Astrocyte of the hippocampus (primary cell): Measurements from ENCODE around the gene RCAN1.

Experiments
- DNase-seq: peaks from one replicate; pipeline ENCODE4 v3.0.0; 2011; ENCODE audit warnings: low read depth, low spot score

RCAN1 gene

DNA sequence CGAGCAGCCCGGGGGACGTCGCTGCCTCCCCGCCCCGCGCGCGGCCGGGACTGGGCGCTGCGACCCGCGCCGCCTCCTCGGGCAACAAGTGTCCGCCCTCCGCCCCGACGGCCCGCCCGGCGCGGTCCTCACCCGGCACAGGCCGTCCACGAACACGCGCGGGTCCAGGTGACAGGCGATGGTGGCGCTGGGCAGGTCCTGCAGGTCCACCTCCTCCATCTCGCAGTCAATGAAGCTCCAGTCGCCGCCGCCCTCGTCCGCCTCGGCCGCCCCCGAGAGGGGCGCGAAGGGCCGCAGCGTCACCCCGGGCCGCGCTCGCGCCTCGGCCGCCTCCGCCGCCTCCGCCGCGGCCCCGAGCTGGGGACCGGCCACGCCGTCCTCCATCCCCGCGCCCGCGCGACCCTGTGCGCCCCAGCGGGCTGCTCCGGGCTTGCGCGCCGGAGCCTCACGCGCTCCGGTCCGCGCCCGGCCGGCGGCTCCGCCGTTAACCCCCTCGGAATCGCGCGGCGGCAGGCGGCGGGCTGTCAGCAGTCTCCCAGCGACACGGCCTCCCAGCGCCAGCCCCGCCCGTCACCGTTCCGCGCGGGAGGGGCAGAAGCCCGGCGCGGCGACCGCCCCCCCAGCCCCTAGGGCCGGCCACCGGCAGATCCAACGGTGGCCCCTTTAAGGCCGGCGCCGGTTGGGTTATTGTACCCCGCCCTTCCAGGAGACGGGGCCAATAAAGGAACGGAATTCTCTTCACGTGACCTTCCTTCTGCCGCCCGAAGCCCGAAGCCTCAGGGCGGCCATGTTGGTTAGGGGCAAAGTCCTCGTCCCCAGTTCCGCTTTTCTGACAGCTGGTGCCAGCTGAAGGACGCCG is at the start of gene RCAN1:
TSS of gene RCAN1 (minus strand) at position 486 of the 859 bp plus-strand sequence. CDS start at position 384, 102 bp downstream.
- DNase-seq: peak; percentile 97

DNA sequence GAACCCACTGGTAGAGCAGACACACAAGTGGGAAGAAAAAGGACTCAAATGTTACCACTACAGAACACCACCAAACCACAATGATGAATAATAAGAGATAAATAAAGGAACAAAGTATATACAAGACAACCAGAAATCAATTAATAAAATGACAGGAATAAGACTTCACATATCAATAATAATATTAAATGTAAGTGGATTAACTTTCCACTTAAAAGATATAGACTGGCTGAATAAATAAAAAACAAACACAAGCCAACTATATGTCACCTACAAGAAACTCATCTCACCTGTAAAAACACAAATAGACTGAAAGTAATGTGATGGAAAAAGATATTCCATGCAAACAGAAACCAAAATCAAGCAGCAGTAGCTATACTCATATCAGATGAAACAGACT is 46.9 kb upstream of the RCAN1 start:
- no peak for DNase-seq

DNA sequence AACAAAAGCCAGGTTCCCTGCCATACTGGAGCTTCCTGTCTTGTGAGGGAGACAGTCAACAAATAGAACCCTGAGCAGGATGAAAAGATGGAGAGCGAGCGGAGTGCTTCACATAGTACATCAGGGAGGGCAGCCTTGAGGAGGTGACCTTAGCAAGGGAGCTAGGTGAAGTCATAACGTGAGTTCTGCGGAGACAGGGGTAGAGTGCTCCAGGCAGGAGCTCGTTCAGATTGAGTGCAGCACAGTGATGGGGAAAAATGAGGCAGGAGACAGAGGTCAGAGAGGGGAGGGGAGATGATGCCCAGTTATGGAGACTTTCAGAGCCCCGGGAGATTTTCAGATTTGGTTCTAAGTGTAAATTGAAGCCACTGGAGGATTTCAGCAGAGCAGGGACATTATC is 38.6 kb upstream of the RCAN1 start:
- no peak for DNase-seq

DNA sequence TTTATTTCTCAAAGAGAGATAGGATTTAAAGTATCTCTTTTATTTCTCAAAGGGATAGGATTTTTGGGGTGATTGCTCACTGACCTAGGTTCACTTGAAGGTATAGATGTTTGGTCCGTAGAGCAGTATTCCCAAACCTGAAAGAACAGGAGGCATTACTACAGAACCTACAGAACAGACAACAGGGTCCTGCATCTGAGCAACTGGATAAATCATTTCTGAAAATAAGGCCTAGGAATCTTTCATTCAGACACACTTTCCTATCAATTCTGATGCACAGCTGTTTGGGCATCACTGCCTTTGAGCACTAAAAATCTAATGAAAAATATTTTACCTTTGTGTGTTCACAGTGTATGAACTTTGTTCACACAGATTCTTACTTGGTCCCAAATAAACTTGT is 36.7 kb upstream of the RCAN1 start:
- DNase-seq: no peak

DNA sequence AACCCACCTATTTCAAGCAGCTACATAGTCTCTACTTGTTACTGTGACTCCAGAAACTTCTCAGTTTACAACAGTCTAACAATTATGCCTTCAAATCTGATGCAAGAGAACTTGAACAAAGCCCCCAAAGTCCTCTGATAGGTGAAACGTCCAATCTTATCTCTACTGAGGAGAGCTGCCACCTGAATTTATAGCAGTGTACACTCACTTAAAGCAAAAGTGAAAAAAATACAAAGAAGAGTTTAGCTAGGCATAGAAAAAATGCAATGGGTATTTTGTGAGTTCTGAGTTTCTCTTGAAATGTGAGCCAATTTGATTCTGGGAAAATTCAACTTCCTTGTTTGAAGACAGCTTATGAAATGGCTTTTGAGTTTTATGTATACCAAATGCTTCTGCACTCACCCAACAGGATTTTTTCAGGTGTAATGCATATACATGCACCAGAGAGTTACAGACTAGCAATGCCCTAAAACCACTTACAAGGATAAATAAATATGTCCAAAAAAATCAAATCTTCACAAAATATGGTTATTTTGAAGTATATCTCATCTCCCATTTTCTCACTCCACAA is 36.0 kb upstream of the RCAN1 start:
- no peak for DNase-seq

DNA sequence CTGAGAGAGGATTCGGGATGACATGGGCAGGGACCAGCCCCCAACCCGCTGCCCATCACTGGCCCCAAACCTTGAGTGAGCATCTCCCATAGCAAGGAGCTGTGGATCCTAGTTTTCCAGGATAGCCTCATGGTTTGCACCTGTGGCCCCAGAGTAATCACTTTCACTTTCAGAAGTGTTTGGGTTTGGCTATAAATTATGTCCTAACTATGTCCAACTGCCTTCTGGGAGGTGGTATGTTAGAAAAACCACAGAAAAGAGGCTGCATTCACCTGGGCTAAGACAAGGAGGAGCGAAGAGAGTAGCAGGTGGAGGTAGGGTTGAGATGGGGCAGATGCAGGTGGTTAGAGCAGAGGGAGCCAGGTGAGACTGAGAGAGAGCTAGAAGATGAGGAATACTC is 34.5 kb upstream of the RCAN1 start:
- DNase-seq: no peak

DNA sequence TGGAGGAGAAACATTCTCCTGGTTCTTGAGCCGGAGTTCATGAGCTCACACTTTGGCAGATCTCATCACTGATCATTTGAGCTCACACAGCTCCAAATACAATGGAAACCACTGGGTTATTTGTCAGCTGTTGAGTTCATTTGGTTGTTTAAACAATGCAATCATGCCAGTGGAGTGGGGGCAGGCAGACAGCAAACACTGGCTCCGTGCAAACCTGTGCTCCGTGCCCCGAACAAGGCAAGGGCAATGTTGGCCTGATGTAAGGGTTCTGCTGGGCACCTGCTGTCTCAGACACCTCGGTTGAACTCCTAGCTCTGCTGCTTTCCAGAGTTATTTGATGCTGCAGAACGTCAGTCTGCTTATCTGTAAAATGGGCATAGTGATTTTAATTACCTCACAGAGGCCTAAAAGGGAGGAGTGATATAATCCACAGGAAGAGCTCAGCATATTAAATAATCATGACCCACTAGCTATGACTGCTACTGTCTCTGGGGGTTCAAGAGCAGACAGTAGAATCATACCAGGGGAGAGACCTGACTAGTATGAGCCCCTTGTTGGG is 33.9 kb upstream of the RCAN1 start:
- no peak for DNase-seq

DNA sequence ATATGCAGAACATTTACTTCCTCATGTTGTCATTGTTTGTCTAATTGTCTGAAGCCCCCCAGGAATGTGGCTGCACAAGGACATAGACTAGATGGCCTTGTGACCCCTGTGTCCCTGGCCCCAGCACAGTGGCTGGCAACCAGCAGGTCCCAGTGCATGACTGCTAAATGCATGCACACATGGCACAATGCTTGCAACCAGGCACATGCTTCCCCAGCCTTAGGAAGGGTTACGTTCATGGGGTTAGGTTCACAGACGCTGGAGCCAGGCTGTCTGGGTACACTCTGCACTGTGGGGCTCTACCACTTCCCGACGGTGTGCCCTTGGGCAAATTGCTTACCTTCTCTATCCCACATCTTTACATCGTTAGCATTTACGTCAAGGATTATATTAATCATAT is 32.6 kb upstream of the RCAN1 start:
- no peak for DNase-seq

DNA sequence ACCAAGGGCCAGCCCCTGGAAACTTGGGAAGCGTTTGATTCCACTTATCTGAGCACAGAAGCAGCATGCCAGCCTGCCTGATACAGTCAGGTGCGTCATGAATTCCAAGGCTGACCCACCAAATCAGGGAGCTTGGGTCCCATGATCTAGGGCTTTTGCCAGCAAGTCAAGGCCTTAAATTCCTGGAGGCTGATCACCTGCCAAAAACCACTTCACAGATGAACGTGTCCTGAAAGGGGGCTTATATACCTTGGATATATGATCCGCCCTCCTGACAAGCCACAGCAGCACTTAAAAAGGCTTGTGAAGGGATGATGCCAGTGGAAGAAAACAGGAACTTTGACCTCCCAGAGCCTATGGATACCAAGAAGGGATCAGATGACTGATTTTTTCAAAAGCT is 29.9 kb upstream of the RCAN1 start:
- peak; percentile 16 for DNase-seq

DNA sequence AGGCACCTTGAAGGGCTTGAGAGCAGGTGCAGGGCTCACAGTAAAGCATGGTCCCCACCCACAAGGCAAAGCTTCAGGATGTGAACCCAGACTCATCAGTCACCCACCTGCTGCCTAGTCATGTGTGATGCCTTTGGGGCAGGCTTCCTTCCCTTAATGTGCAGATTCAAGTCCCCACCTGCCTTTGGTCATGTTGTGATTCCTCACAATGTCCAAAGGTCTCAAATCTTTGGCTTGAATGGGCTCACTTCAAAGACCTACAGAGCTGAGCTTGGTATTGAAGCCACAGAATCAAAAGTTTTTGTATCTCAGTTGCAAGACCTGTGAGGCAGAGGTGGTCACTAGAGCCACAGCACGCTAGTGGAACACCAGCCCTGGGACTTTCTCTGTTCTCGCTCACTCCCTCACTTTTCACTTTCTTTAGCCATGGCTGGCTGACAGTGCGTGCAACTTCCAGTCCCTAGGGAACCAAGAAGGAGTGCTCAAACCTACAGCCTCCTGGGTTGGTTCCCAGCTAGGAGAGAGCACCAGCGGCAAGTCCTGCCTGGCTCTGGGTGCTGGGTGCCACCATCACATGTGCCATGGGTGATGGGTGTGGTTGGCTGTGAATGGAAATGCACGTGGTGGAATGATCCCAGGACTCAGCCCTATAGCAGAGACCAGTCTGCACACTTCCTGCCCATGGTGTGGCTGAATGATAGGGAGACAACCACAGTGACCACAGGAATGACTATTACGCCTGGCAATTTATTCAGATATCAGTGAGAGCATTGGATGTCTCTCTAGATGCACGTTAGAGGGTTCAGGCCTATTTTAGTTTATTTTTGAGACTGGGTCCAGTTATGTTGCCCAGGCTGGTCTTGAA is 27.5 kb upstream of the RCAN1 start:
- peak; percentile 66 for DNase-seq

DNA sequence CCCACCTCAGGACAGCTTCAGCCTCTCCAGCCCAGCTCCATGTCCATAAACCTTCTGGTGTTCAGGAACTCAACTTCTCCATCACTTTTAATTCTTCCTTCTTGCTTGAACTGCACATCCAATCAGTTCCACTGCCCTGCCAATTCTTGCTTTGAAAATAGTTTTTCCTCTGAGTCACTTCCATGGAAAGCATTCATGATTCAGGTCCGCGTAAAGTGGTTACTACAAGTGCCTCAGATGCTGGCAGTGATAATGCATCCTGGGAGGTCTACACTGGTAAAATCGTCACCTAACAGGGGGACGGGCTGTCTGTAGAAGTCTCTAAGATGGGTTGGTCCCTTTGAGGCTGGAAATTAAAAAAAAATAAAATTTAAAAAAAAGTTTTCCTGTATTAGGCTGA is 25.9 kb upstream of the RCAN1 start:
- peak; percentile 91 for DNase-seq

DNA sequence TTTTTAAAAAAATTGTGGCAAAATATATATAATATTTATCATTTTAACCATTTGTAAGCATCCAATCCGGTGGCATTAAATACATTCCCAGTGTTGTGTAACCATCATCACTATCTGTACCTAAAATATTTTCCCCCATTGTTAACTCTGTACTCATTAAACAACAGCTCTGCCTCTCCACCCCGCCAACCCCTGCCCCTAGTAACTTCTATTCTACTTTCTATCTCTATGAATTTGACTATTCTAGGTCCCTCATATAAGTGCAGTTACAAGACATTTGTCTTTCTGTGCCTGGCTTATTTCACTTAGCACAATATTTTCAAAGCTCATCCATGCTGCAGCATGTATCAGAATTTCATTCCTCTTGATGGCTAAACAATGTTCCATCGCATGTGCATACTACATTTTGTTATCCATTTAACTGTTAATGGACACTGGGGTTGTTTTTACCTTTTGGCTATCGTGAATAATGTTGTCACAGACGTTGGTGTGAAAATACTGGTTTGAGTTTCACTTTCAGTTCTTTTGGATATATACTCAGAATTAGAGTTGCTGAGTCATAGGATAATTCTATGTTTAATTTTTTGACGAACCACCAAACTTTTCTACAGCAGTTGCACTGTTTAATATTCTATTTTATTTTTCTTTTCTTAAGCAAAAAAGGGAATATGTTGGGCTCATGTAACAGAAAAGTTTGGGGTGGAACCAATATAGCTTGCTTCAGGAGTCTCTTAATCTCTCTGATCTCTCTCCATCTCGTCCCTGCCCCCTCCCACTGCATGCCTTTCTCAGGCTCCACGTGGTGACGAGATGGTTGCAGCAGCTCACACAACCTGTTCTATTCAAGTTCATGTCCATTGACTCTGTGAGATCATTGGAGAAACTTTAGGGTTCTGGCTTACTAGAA is 25.2 kb upstream of the RCAN1 start:
- peak; percentile 5 for DNase-seq

DNA sequence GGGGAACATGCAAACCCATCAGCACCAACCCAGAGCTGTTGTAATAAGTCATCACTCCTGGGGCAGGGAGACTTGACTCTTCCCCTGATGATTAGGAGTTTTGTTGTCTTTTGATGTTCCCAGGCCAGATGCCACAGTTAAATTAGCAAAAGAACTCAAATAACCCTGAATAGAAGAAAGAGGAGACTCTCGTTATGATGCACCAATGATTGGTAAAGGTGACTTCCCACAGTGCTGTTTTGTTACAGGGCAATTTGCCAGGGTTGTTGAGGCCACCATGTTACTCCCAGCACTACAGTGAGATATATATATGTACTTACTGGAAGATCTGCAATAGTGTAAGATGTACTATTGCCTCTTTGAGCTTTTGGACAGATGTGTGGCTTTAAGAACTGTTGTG is 24.3 kb upstream of the RCAN1 start:
- no peak for DNase-seq

DNA sequence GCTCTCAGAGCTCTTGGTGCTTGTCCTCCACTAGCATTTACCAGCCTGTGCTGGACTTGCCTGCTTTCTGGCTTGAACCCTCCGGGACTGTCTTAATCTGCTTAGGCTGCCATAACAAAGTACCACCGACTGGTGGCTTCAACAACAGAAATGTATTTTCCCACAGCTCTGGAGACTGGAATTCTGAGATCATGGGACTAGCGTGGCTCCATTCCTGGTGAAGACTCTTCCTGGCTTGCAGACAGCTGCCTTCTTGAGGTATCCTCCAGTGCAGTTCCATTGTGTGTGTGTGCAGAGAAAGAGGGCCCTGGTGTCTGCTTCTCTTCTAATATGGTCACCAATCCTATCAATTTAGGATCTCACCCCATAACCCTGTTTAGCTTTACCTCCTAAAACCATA is 22.0 kb upstream of the RCAN1 start:
- DNase-seq: no peak

DNA sequence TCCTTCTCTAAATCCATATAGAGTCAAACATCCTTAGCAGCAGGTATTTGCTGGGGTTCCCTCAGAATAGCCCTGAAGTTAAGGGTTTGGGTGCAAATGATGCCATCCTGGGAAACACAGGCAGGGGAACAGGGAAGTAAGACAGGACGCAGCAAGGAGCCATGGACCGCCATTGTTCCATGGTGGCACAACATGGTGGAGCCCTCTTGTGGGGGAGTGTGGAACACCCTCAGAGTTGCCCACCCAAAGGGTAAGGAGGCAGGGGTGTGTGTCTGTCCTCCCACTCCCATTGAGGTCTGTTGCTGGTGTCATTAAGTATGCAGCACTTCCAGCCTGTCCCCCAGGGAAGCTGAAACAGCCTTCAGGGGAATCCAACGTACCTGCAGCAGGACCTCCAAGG is 20.4 kb upstream of the RCAN1 start:
- DNase-seq: no peak

DNA sequence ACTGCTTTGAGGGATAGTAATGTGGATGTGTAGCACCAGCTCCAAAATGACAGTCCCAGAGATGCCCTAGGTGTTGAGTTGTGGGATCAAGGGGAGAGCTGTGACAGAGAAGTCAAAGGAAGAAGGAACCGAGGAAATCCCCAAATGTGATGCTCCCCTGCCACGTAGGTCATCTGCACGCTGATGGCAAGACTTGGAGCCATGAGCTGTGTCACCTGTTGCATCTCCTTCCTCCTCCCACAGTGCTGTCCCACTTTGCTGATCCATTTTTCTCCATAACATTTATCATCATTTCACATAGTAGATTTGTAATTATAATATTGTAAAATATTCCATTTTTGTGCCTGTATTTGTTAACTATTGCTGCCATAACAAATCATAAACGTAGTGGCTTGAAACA is 17.6 kb upstream of the RCAN1 start:
- no peak for DNase-seq

DNA sequence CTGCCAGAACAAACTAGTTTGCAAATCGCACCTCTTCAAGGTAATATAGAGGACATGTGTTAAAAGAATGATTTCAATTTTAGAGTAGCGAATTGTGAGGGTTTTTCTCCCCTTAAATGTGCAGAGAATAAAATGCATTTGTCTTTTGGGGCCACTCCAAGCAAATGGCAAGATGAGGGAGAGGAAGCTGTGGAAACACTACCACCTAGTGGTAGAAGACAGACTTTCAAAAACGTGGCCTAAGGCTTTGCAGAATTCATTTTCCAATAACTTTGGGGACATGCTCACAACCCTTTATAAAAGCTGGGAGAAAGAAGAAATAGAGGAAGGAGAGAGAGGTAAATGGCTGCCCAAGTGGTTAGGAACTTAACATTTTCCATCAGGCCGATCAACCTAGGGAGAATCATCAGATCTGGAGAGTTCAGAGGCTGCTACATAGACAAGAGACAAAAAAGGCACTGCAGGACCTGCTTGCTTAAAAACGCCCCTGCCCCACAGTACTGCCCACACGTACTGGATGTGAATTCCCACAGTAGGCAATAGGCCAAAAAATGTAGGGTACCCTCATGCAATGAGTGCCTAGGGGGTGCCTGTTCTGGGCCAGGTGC is 15.7 kb upstream of the RCAN1 start:
- DNase-seq: peak; percentile 77

DNA sequence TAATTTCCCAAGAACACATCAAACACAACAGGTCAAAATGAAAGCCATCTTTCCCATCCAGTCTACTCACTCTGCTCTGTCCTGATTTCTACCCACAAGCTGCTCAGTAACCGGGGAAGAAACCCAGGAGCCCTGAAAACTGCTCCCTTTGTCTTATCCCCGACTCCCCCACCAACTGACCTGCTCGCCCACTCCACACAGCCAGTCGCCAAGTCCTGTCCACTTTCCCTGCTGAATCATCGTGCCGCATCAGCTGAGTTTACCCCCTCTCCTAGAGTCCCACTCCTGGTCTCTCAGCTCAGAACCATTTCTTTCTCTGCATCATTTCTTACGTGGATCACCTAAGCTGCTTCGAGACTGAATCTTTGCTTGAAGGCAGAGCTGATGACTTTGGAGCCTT is 11.2 kb upstream of the RCAN1 start:
- no peak for DNase-seq

DNA sequence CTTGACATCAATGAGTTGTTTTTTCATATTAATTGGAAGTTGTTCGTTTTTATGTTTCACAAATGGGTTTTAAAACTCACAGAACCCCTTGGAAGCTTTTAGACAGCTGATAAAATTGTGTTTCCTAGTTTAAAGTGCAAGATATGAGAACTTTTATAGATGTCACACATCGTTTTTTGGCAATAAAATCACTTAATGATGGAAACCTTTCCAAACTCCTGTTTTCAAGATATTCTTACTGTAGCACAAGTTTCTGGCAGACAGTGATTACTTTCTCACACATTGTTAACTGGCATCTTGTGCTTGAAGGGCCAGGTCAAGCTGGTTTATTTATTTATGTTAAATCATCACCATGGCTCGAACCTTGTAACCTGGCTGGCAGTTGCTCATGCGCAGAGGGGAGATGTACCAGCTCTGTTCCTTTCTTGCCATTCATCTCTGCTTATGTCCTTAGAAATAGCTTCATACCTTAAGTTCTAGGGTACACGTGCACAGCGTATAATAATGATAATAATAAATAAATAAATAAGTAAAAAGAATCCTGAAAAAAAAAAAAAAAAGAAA is 10.2 kb upstream of the RCAN1 start:
- DNase-seq: no peak

DNA sequence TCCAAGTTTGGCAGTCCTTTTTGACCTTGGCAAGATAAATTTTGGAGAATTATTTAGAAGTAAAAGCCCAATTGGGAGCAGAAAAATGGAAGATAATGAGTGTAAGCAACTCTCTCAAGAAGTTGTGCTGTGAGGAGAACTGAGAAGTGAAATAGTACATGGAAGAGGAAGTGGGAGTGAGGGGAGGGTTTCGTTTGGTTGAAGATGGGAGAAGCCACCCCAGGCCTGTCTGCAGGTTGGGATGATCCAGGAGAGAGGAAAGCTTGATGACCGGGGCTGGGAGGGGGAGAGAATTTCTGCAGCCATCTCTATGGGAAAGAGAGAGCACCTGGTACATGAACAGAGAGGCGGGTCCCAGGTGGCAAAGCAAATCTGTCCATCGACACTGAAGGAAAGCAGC is 8.6 kb upstream of the RCAN1 start:
- no peak for DNase-seq
